ENCODE data around the gene PACSIN2. TPM values are rescaled to one million over a fixed set of nuclear protein-coding genes. Genes with fewer than 3 reads are reported as not detected.
A peak's percentile ranks its signal among the peaks of the same experiment; 100 is the strongest.
"Not testable (repeated sequence)": the region's sequence is repeated elsewhere in the genome, so short reads cannot be mapped to it uniquely, and the experiment has no call there.

The PACSIN2 gene
- total RNA-seq, 1 donor from 2014 or later: 61.0 TPM

DNA sequence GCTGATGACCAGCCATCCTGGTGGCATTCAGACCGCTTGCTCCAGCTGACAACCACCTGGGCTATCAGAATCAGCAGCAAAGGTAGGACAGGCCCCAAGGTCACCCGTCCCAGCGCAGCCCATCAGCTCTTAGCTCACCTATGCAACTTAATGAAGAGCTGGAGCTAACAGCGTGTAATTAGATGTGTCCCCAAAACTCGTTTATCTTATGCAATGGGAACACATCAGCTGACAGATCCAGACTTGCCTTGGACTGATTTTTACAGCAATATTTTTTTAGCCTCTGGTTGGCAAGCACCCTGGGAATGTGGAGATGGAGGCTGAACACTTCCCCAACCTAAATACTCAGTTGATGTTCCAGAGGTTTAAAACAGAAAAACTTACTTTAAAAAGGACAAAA lies 76.0 kb downstream of the PACSIN2 start:
- no peaks in the 10 kb centered on the region for H3K9me3 Mint-ChIP-seq (ENCODE audit: low read depth)
- peaks cover 37% of the 10 kb centered on the region for H3K4me1 Mint-ChIP-seq (ENCODE audit: low read depth)
- TF ChIP-seq CTCF (IDR thresholded peaks at IDR 0.05; ENCODE audit: unreplicated experiment): no peak
- H3K27me3 Mint-ChIP-seq: no peaks in the 10 kb centered on the region
- H3K27ac Mint-ChIP-seq: no peak overlapping the region
- DNase-seq (ENCODE audit: low spot score, unreplicated experiment): no peak
- no peaks in the 10 kb centered on the region for H3K36me3 Mint-ChIP-seq (ENCODE audit: insufficient read depth)
- no peak overlapping the region for H3K4me3 Mint-ChIP-seq (ENCODE audit: low read depth)

- no peak for DNase-seq (ENCODE audit: low spot score, unreplicated experiment)
- Mint-ChIP-seq H3K27ac (peak overlapping the region; percentile 70), H3K4me3 (ENCODE audit: low read depth) (no peak overlapping the region), H3K27me3 (no peaks in the 10 kb centered on the region), H3K9me3 (ENCODE audit: low read depth) (no peaks in the 10 kb centered on the region), H3K4me1 (ENCODE audit: low read depth) (peaks cover 42% of the 10 kb centered on the region), H3K36me3 (ENCODE audit: insufficient read depth) (no peaks in the 10 kb centered on the region)
- TF ChIP-seq CTCF (IDR thresholded peaks at IDR 0.05; ENCODE audit: unreplicated experiment): no peak
These were observed 76.5 kb downstream of the PACSIN2 start for GRCh38 chr22:42938449-42938848.

GRCh38 chr22:42937164-42937843 lies 77.6 kb downstream of the PACSIN2 start:
- H3K27ac Mint-ChIP-seq: peak overlapping the region; percentile 42

GRCh38 chr22:42936680-42937079 lies 78.3 kb downstream of the PACSIN2 start:
- H3K4me3 Mint-ChIP-seq (ENCODE audit: low read depth); DNase-seq (ENCODE audit: low spot score, unreplicated experiment); H3K27me3 Mint-ChIP-seq; H3K9me3 Mint-ChIP-seq (ENCODE audit: low read depth); H3K36me3 Mint-ChIP-seq (ENCODE audit: insufficient read depth): not testable (repeated sequence)
- H3K4me1 Mint-ChIP-seq (ENCODE audit: low read depth): peaks cover 45% of the 10 kb centered on the region
- peak overlapping the region; percentile 42 for H3K27ac Mint-ChIP-seq

More at GRCh38 chr22:42937164-42937843, 77.6 kb downstream of the PACSIN2 start:
- H3K36me3 Mint-ChIP-seq (ENCODE audit: insufficient read depth): no peaks in the 10 kb centered on the region
- peaks cover 45% of the 10 kb centered on the region for H3K4me1 Mint-ChIP-seq (ENCODE audit: low read depth)
- no peak for TF ChIP-seq CTCF (IDR thresholded peaks at IDR 0.05; ENCODE audit: unreplicated experiment)
- no peak for DNase-seq (ENCODE audit: low spot score, unreplicated experiment)
- H3K9me3 Mint-ChIP-seq (ENCODE audit: low read depth): no peaks in the 10 kb centered on the region
- H3K4me3 Mint-ChIP-seq (ENCODE audit: low read depth): no peak overlapping the region
- no peaks in the 10 kb centered on the region for H3K27me3 Mint-ChIP-seq

DNA sequence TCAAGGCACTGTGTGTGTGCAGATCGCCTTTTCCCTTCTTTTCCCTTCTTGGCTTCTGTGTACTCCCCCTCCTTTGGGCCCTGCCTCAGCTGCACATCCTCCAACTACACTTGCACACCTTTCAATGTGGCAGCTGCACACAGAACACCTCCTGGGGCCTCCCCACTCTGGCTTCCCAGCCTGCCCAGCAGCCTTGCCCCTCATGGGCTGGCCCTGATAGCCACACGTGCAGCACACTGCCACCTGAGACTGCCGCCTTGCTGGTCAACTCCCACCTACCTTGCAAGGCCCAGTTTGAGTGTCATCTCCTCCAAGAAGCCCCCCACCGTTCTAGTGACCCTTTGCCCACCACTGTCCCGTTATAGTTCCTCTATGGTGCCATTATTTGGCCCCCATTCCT lies 80.6 kb downstream of the PACSIN2 start:
- Mint-ChIP-seq H3K4me1 (ENCODE audit: low read depth) (peaks cover 29% of the 10 kb centered on the region), H3K27ac (peak overlapping the region; percentile 65), H3K9me3 (ENCODE audit: low read depth) (no peaks in the 10 kb centered on the region), H3K27me3 (no peaks in the 10 kb centered on the region), H3K4me3 (ENCODE audit: low read depth) (no peak overlapping the region), H3K36me3 (ENCODE audit: insufficient read depth) (no peaks in the 10 kb centered on the region)
- DNase-seq (ENCODE audit: low spot score, unreplicated experiment): no peak
- no peak for TF ChIP-seq CTCF (IDR thresholded peaks at IDR 0.05; ENCODE audit: unreplicated experiment)

- Mint-ChIP-seq H3K36me3 (ENCODE audit: insufficient read depth) (no peaks in the 10 kb centered on the region), H3K27me3 (no peaks in the 10 kb centered on the region)
These were observed 81.4 kb downstream of the PACSIN2 start for GRCh38 chr22:42933485-42934091.

More at GRCh38 chr22:42933485-42934091, 81.4 kb downstream of the PACSIN2 start:
- H3K9me3 Mint-ChIP-seq (ENCODE audit: low read depth): no peaks in the 10 kb centered on the region
- no peak overlapping the region for H3K4me3 Mint-ChIP-seq (ENCODE audit: low read depth)
- no peak for DNase-seq (ENCODE audit: low spot score, unreplicated experiment)
- TF ChIP-seq CTCF (IDR thresholded peaks at IDR 0.05; ENCODE audit: unreplicated experiment): no peak
- peak overlapping the region; percentile 85 for H3K27ac Mint-ChIP-seq
- H3K4me1 Mint-ChIP-seq (ENCODE audit: low read depth): peaks cover 27% of the 10 kb centered on the region
